Suppressor macrophage treated with lipopolysaccharide for 4 hours (primary cell): Measurements from ENCODE around the gene EIF1B.

Experiments used
- DNase-seq: peaks from one replicate; pipeline ENCODE4 v3.0.0-alpha.2; 2020

EIF1B gene

GRCh38 chr3:40355410-40355809 lies 45.9 kb downstream of the EIF1B start:
- DNase-seq: no peak

- no peak for DNase-seq
Measured at GRCh38 chr3:40358454-40358853, 48.9 kb downstream of the EIF1B start.
